HG03139 (cell line): ENCODE measurements around the gene ATG7.
"Not testable (repeated sequence)": the region's sequence is repeated elsewhere in the genome, so short reads cannot be mapped to it uniquely, and the experiment has no call there.

Source experiments
- ATAC-seq: cut with Tn5 transposase; IDR thresholded peaks from one replicate; pipeline ENCODE4 v1.9.1; 2021; ENCODE audit not compliant: unreplicated experiment

Gene ATG7

DNA sequence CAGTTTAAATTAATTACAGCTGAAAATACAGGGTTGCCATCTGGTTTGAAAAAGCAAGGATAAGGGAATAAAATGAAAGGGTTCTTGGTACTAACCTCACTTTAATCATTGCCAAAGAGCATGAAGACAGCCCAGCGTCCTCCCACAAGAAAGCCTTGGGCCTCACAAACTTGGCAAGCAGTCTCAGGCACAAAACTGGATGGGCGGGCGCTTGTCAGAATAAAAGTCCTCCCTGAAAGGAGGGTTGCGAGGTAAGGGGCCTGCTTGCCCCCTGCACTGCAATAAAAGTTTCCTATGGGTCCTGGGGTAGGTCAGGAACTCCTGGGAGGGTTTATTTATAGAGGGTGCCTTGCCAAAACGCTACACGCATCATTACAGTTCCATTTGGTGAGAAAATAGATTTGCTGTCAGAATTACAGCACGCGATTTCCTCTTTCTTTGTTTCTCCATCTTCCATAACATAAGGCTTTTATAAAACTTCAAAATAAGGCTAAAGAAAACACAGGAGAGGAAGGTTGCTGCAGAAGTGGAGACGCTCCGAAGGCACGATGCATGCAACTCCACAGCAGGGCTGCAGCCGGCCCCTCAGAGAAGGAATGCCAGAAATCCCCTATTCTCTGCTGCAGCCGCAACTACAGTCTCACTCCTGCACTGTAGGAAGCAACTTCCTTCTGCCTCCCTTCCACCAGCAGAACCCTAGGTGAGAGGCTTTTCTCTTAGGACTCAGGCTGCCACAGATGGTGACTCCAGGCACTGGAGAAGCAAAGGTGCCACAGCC, 310.2 kb downstream of the ATG7 start:
- ATAC-seq = no peak

DNA sequence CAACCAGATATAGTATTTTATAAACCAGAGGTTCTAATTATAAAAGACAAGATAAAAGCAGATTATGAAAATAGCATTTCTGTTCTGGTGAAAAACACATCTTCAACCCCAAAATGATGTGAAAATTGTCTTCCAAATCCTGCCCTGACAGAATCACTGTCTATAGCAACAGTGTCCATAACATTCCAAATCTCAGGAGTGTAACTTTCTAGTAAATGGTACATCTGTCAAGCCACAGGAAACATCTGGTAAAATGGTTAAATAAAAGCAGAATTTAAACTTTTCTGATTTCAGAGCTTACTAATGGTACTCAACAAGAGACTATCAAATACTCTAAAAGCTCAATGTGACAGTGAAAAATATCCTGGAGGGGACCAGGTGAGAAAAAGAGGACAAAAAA, 311.0 kb downstream of the ATG7 start:
- no peak for ATAC-seq

DNA sequence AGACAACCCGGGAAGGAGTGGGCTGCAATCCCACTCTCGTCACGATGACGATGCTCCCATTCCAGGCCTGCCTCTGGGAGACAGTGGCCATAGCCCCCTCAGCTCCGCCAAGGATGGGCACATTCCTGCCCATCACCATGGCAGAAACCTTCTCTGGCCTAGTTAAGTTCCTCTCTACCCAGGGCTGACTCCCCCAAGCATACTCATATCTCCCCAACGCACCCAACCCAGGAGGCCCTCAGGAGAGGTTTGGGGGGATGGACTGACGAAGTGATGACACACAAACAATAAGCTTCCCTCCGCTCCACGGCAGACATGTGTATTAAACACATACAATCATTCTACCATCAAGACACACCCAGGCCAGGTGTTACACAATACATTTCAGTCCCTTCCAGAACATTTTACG, 311.4 kb downstream of the ATG7 start:
- ATAC-seq = no peak

DNA sequence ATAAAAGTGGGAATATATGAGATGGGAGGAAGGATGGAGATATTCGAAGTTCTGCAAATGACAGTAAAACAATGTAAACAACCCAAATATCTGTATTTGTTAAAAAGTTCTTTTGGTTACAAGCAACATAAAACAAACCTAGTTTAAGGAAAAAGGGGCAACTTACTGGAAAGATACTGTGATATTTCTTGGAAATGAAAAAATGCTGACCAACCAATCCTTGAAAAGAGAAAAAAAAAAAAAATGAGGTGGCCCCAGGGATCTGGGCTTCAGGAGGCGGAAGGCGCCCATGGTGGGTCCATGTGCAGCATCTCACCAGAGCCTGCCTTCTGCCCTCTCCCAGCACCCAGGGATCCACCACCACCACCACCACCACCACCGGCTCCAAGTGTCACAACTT, 312.4 kb downstream of the ATG7 start:
- ATAC-seq = no peak

DNA sequence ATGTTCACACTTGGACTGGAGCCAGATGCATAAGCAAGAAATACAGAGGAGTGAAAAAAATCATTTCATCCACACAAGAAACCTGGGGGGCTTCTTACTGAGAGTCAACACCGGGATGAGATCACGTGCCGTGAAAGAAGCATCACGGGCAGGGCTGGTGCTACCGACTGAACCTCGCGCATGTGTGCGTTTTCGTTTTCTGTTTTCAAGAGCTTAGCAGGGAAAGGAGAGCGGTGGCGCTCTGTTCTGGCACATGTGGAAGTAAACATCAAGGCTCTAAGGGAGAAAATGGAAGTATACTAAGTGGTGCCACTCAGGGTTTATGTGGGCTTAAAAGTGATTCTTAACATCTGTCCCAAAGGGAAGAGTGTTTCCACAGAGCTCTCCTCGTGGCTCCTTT, 315.6 kb downstream of the ATG7 start:
- ATAC-seq = no peak

DNA sequence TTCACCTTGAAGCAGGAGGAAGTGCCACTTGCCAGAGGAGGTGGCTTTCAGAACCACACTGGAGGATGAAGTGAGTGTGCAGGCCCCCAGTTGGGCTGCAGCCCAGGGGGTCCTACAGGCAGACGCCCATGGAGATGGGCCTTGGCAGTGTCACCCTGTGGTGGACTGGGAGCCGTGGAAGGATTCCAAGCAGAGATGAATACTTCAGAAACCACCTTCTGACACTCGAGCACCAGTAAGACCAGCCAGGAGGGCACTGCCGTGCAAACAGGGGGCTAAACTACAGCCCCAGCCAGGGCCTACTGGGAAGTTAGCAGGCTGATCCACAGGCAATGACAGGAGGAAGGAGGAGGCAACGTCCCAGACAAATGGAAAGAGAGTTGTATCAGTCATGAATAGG, 316.1 kb downstream of the ATG7 start:
- no peak for ATAC-seq

DNA sequence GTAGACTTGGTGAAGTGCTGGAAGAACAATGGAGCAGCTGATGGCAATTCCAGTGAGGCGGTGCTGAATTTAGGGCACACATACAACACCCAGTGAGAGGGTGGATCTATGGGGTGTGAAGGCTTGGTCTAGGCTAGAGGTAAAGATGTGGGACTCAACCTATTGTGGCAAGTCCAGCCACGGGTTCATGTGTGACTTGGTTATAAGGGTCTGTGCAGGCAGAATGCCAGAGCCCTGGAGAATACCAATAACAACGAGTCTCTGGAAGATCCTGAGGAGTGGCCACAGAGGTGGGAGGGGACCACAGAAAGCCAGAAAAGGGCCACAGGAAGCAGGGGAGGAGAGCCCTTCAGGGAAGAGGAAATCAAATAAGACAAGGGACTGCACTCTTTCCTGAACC, 316.6 kb downstream of the ATG7 start:
- no peak for ATAC-seq

DNA sequence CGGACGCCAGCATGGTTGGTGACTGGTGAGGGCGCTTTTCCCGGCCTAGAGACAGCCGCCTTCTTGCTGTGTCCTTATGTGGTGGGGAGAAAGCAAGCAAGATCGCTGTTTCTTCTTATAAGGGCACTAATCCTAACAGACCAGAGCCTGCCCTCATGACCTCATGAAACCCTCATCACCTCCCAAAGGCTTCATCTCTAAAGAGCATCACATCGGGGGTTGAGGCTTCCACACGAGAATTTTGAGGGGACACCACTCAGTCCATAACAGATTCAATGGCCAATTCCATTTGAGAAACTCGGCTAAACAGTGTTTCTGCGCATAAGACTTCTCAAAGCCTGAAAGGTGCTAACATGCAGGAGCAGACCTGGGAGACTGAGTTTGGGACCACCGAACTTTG, 317.5 kb downstream of the ATG7 start:
- no peak for ATAC-seq

DNA sequence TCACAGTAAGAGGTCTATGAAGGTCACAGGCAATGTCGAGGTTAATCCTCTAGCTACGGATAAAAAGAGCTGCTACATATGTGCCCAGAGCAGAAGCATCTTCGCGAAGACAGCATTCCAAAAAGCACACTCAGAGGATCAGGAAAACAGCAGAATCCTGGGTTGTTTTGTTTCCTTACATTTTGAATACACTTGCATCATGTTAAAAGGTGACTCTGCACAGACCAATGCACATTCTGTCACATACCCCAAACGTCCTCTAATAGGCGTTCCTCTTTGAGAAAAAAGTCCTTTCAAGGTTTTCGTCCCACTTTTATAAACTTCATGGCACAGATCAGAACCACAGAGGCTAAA, 318.8 kb downstream of the ATG7 start:
- ATAC-seq = no peak

DNA sequence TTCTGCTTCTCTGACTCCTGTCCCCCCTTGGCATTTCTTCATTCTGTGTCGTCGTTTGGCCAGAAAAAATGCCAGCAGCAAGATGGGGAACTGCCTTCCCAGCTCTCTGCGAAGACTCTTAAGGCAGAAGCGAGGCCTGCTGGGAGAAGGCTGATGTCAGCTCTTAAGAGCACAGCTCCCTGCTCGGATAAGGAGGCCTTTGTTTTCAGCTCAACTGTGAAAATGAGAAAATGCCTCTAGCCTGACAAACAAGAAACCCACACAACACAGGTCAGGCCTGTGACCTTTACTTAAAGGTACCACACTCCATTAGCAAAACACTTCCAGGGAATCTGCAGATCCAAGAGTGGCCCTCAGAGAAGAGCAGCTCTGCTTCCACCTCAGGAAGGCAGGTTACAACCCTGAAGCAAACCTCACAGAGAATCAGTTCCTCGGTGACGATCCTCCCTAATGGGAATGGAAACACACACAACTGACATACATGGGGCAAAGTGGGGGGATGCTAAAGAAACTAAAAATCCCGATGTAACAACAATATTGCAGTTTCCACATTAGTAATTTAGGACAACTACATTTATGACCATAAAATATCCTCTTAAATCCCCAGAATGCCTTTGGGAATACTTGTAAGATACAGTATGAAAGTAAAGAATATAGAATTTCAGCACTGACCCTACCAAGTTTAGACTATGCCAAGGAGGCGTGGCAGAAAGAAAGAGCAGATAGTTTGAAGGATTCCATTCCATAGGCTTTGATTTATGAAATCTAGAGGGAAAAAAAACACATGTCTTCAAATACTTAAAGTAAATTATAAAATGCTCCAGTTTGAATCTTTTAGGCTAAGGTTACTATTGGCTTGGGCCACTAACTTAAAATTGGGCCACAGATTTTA, 319.4 kb downstream of the ATG7 start:
- no peak for ATAC-seq

DNA sequence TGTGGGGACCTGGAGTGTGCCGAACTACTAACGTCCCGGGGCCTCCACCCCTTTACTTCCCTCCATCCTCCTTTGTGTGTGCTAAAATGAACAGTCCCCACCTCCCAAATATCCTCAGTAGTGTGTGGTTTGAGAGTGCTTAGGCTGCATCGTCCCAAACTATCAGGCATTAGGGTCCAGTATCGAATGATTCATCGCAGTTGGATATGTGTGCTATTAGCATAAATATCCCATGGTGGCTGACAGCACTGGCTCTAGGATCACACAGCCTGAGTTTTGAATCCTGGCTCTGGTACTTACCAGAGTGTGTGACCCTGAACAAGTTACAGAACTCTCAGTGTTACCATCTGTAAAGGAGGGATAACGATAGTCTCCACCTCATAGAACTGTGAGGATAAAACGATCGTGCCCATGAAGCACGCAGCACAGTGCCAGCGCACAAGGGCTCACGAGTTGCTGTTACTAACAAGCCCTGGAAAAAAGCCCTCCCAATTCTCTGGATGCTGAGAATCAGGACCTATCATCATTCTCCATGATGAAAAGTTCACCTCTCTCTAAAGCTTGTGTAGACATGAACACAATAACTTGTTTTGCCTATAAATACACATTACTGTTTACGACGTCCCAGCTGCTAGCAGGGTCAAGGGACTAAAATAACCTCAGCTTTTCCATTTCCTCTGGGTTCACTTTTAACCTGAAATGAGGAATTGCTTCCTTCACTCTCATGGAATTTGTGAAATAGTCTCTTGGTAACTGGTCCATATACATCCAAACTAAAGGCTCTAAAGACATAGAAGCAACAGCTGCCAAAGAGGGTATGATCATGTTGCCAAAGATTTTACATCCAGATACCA, 320.5 kb downstream of the ATG7 start:
- no peak for ATAC-seq

DNA sequence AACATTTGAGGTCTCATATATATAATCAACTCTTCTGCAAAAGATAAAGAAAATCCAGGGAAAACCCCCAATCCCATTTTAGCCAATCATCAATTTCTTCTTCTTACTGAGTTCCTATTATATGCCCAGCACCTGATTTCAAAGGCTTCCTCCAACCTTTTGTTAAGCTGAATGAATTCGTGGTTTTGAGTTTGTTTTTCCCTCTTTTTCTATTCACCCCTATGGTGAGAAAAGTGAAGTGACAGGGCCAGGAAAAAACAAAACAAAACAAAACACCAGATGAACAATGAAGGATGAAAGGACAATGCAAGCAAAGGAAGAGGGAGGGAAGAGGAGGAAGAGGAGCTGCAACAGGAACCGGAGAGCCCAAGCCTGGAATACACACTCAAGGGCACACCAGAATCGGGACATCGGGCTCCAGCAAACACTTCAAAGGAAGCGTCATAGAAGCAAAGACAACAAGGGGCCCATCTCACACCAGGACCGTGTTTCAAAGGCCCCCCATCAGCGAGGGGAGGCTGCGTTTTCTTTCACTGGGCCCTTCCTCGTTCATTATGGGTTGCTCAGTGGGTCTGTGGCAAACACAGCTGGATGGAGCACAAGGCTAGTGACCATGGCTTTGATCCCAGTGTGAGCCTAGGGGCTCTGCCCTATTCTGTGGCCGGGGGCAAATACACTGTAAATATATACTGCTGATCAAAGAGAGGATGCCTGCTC, 321.3 kb downstream of the ATG7 start:
- ATAC-seq = no peak

DNA sequence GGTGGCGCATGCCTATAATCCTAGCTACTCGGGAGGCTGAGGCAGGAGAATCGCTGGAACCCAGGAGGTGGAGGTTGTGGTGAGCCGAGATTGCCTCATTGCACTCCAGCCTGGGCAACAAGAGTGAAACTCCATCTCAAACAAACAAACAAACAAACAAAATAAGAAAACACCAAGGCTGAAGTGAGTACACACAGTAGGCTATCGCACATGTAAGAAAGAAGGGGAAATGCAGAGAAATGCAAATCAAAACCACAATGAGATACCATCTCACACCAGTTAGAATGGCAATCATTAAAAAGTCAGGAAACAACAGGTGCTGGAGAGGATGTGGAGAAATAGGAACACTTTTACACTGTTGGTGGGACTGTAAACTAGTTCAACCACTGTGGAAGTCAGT, 322.8 kb downstream of the ATG7 start:
- not testable (repeated sequence) for ATAC-seq

DNA sequence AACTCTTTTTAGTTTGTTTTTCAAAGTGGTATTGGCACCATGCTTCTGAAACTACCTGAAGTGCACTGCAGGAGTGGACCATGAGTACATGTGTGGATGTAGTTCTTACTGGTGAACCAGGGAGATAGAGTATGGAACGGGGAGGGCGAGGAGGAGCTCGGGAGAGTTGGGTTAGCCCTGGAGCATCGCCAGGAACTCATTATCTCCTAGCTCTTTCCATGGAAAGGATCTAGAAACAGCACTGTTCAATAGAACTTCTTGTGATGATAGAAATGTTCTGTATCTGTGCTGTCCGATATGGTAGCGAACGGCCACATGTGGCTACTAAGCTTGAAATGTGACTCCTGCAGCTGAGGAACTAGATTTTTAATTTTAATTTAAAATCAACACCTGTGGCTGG, 324.2 kb downstream of the ATG7 start:
- ATAC-seq = no peak

DNA sequence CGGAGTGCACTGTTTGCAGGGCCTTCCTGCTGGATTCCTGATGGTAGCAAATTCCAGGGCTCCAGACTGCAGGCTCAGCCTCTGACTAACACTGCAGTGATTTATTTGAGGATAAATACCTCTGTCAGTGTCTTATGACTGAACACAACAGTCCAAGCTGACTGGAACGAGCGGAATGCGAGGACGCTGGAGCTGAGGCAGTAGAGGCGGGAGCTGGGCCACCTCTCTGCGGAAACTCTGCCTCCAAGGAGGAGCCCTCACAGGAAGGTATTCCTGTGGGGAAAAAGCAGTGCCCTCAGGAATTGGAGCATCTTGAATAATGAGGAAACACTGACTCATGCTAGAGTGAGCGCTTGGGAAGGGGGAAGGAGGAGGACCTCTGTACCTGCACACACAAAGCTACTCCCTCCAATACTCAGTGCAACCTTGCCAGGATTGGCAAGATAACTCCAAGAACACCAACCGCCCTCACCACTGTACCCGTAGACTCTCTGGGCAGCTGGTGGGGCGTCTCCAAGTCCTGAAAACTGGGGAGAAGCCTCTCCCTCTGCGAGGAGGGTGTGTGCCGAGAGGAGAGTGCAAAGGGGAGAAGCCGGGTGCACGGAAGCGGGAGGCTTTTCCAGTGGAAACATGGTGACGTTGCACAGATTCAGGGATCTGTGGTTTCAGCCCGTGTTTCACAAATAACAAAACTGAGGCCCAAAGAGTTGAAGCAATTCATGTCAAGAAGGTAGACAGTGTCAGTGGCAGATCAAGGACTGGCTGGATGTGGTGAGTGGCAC, 328.5 kb downstream of the ATG7 start:
- no peak for ATAC-seq

DNA sequence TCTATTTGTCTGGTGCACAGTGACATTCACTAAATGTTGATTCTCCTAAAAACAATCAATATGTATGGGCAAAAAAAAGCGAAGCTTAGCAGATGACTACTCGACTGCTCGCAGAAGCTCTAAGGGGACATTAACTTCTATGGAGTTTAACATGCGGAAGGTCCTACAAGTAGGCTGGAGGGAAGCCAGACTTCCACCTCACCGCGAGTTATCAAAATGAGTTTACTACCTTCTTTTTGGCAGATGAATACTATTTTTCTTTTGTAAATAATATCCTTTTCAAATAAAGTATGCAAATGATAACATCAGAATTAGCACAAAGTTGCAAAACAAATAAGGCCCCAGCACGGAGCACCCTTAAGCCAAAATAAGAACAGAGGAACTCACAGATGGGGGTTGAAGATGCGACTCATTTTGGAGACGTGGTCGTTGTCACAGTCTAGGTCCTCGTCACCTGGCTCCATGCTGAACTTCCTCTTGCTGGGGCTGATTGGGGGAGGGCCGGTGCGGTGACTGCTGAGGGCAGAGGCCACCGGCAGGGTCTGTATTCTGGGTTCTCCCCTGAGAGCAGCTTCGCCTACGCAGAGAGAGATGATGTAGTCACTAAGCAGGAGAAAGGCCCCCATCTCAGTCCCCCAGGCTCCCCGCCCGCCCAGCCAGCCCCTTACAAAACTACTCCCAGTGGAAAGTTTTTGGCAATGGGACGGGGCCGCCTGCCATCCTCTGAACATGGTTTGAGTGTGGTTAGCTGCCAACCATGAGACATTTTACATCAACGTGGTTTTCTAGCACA, 329.4 kb downstream of the ATG7 start:
- ATAC-seq = peak; percentile 93

DNA sequence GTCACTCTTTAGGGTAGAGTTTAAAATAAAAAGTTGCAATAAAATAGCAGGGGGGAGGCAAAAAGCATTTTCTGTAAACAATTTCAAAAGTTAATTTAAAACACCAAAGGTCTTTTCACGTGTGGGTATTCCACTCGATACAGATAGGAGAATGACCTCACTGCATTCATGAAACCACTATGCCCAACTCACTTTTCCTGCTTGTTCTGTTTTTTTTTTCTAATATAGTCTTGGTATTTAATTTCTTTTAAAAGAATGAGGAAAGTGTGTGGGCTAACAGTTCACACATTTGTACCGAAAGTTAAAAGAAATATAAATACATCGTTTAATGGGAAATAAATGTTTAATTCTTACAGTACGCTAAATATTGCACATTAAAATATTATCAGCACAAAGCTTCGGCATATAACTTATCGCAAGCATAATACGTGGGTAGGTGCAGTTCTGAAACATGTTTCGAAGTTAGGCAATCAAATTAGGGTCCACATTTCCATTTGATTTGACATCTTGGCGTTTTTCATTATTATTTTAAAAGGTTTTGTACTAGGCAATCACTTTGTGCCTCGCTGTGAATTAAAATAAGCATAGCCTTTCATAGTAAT, 330.1 kb downstream of the ATG7 start:
- ATAC-seq = no peak

DNA sequence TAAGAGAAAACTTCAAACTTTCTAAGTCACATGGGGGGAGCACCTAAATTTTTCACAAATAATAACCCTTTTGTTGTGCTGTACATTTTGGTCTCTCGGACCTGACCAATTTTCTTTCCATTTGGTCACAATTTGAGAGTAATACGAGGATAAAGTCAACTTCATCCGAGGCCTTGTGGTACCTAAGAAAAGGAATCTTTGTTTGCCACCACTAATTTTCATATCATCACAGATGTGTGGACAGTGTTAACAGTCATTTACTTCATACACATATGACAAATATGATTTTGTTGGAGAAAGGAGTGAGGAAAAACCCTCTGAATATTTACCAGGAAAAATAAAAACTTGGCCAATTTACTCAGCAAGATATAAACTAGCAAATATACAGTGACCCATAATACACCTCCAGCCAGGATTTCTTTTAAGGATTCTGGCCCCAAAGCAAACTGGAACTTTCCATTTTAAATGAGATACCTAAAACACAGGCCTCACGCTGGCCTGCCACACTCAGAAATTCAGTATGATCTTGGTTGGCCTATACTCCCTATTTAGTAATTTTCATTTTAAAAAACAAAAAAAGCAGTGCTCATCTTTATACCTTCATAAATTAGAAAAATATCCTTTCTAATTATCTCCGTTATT, 330.8 kb downstream of the ATG7 start:
- ATAC-seq = no peak
